HEK293 (cell line): ENCODE data around the gene RXYLT1.
"Not testable (repeated sequence)": the region's sequence is repeated elsewhere in the genome, so short reads cannot be mapped to it uniquely, and the experiment has no call there.

Source experiments
- CTCF ChIA-PET: fragments of 350-600 bp; formaldehyde crosslinking; extraction: SDS; loops from one replicate; lab custom pipeline; 2021; ENCODE audit warnings: antibody characterized with exemption; lab: Yijun Ruan, JAX
- POLR2A ChIA-PET: fragments of 300-600 bp; formaldehyde crosslinking; extraction: SDS; loops from one replicate; lab custom pipeline; 2020; ENCODE audit warnings: antibody characterized with exemption, inconsistent platforms; lab: Yijun Ruan, JAX
- H3K27ac ChIP-seq: fragments of 200-500 bp; sonication (Bioruptor generic); 2 replicates; pipeline ENCODE4 v1.5.1; 2014; ENCODE audit warnings: low read depth, low read length, control low read depth, inconsistent platforms; ENCODE audit errors: extremely low read depth
- H3K36me3 ChIP-seq, 2 experiments: fragments of 200-500 bp in 1 of 2; sonication (Bioruptor generic) in 1 of 2; 1 replicate in 1 of 2; 2 replicates in 1 of 2; pipeline ENCODE4 v1.5.1; 2014 to 2017; ENCODE audit warnings: inconsistent platforms in 2 of 2, low read length in 2 of 2; ENCODE audit not compliant: control insufficient read depth in 2 of 2, insufficient read depth in 1 of 2
- H3K4me1 ChIP-seq: fragments of 200-500 bp; sonication (Bioruptor generic); 2 replicates; pipeline ENCODE4 v1.5.1; 2014; ENCODE audit warnings: mild to moderate bottlenecking, low read length, inconsistent platforms; ENCODE audit not compliant: control insufficient read depth, insufficient read depth
- H3K4me3 ChIP-seq: 2 replicates; pipeline ENCODE4 v1.5.1; 2011; ENCODE audit warnings: low read depth, mild to moderate bottlenecking, control low read depth, low read length, moderate library complexity
- H3K9me3 ChIP-seq: fragments of 200-500 bp; sonication (Bioruptor generic); 2 replicates; pipeline ENCODE4 v1.5.1; 2014; ENCODE audit warnings: low read depth, low read length, inconsistent platforms; ENCODE audit not compliant: control insufficient read depth, insufficient read depth
- ZNF19 ChIP-seq: fragments of 450-650 bp; formaldehyde crosslinking; IDR thresholded peaks from 2 replicates; pipeline ENCODE4; 2016; ENCODE audit warnings: missing biosample characterization, missing genetic modification characterization, low read depth
- ZNF202 ChIP-seq: fragments of 450-650 bp; formaldehyde crosslinking; IDR thresholded peaks from 2 replicates; pipeline ENCODE4 v1.5.1; 2016; ENCODE audit warnings: missing biosample characterization, missing genetic modification characterization, borderline replicate concordance
- ZSCAN23 ChIP-seq: fragments of 450-650 bp; formaldehyde crosslinking; IDR thresholded peaks from 2 replicates; pipeline ENCODE4 v1.5.1; 2016; ENCODE audit warnings: missing biosample characterization, missing genetic modification characterization
- TF ChIP-seq, protein P1 (sequence below): fragments of 450-650 bp; formaldehyde crosslinking; conservative IDR thresholded peaks from 2 replicates; pipeline ENCODE4 v1.5.1; 2016; ENCODE audit warnings: low read depth, missing biosample characterization, missing genetic modification characterization
- TF ChIP-seq, protein P2 (sequence below): fragments of 450-650 bp; formaldehyde crosslinking; IDR thresholded peaks from 2 replicates; pipeline ENCODE4 v1.5.1; 2016; ENCODE audit warnings: missing biosample characterization, missing genetic modification characterization
- TF ChIP-seq, protein P3 (sequence below): fragments of 450-650 bp; formaldehyde crosslinking; IDR thresholded peaks from 2 replicates; pipeline ENCODE4 v1.5.1; 2016; ENCODE audit warnings: missing biosample characterization, missing genetic modification characterization, borderline replicate concordance
- TF ChIP-seq, protein P4 (sequence below): fragments of 450-650 bp; formaldehyde crosslinking; IDR thresholded peaks from 2 replicates; pipeline ENCODE4 v1.5.1; 2017; ENCODE audit warnings: missing biosample characterization, mild to moderate bottlenecking, missing genetic modification characterization, moderate library complexity
- TF ChIP-seq, protein P5 (sequence below): fragments of 450-650 bp; formaldehyde crosslinking; IDR thresholded peaks from 2 replicates; pipeline ENCODE4 v1.5.1; 2016; ENCODE audit warnings: missing biosample characterization, missing genetic modification characterization
- TF ChIP-seq, protein P6 (sequence below): fragments of 450-650 bp; formaldehyde crosslinking; IDR thresholded peaks from 2 replicates; pipeline ENCODE4 v1.5.1; 2016; ENCODE audit warnings: missing biosample characterization, missing genetic modification characterization

Gene RXYLT1

DNA sequence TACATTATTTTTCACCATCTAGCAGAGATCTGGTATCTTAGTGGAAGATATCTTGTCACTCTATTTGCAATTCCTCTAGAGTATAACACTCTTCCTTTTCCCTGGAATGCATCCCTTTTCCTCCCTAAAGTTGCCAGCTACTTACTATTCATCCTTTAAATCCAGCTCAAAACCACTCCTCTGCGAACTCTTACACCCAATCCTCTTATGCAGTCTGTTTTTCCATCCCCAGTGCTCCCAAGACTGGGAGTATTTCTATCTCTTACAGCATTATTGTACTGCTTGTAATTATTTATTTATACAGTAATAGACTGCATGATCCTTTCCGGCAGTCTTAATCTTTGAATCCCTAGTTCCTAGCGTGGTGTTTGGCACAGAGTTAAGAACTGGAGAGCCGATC lies 61.9 kb downstream of the RXYLT1 start (continued):
- TF ChIP-seq, protein P1, sequence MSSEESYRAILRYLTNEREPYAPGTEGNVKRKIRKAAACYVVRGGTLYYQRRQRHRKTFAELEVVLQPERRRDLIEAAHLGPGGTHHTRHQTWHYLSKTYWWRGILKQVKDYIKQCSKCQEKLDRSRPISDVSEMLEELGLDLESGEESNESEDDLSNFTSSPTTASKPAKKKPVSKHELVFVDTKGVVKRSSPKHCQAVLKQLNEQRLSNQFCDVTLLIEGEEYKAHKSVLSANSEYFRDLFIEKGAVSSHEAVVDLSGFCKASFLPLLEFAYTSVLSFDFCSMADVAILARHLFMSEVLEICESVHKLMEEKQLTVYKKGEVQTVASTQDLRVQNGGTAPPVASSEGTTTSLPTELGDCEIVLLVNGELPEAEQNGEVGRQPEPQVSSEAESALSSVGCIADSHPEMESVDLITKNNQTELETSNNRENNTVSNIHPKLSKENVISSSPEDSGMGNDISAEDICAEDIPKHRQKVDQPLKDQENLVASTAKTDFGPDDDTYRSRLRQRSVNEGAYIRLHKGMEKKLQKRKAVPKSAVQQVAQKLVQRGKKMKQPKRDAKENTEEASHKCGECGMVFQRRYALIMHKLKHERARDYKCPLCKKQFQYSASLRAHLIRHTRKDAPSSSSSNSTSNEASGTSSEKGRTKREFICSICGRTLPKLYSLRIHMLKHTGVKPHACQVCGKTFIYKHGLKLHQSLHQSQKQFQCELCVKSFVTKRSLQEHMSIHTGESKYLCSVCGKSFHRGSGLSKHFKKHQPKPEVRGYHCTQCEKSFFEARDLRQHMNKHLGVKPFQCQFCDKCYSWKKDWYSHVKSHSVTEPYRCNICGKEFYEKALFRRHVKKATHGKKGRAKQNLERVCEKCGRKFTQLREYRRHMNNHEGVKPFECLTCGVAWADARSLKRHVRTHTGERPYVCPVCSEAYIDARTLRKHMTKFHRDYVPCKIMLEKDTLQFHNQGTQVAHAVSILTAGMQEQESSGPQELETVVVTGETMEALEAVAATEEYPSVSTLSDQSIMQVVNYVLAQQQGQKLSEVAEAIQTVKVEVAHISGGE (tag by site-specific recombination), result no peak
- TF ChIP-seq, protein P2, sequence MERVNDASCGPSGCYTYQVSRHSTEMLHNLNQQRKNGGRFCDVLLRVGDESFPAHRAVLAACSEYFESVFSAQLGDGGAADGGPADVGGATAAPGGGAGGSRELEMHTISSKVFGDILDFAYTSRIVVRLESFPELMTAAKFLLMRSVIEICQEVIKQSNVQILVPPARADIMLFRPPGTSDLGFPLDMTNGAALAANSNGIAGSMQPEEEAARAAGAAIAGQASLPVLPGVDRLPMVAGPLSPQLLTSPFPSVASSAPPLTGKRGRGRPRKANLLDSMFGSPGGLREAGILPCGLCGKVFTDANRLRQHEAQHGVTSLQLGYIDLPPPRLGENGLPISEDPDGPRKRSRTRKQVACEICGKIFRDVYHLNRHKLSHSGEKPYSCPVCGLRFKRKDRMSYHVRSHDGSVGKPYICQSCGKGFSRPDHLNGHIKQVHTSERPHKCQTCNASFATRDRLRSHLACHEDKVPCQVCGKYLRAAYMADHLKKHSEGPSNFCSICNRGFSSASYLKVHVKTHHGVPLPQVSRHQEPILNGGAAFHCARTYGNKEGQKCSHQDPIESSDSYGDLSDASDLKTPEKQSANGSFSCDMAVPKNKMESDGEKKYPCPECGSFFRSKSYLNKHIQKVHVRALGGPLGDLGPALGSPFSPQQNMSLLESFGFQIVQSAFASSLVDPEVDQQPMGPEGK, result no peak
- TF ChIP-seq, protein P3, sequence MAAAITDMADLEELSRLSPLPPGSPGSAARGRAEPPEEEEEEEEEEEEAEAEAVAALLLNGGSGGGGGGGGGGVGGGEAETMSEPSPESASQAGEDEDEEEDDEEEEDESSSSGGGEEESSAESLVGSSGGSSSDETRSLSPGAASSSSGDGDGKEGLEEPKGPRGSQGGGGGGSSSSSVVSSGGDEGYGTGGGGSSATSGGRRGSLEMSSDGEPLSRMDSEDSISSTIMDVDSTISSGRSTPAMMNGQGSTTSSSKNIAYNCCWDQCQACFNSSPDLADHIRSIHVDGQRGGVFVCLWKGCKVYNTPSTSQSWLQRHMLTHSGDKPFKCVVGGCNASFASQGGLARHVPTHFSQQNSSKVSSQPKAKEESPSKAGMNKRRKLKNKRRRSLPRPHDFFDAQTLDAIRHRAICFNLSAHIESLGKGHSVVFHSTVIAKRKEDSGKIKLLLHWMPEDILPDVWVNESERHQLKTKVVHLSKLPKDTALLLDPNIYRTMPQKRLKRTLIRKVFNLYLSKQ (tag by site-specific recombination), result no peak
- no peak for TF ChIP-seq ZNF202 (tag by site-specific recombination)
- TF ChIP-seq, protein P4, sequence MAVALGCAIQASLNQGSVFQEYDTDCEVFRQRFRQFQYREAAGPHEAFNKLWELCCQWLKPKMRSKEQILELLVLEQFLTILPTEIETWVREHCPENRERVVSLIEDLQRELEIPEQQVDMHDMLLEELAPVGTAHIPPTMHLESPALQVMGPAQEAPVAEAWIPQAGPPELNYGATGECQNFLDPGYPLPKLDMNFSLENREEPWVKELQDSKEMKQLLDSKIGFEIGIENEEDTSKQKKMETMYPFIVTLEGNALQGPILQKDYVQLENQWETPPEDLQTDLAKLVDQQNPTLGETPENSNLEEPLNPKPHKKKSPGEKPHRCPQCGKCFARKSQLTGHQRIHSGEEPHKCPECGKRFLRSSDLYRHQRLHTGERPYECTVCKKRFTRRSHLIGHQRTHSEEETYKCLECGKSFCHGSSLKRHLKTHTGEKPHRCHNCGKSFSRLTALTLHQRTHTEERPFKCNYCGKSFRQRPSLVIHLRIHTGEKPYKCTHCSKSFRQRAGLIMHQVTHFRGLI (tag by site-specific recombination), result no peak
- TF ChIP-seq, protein P5, sequence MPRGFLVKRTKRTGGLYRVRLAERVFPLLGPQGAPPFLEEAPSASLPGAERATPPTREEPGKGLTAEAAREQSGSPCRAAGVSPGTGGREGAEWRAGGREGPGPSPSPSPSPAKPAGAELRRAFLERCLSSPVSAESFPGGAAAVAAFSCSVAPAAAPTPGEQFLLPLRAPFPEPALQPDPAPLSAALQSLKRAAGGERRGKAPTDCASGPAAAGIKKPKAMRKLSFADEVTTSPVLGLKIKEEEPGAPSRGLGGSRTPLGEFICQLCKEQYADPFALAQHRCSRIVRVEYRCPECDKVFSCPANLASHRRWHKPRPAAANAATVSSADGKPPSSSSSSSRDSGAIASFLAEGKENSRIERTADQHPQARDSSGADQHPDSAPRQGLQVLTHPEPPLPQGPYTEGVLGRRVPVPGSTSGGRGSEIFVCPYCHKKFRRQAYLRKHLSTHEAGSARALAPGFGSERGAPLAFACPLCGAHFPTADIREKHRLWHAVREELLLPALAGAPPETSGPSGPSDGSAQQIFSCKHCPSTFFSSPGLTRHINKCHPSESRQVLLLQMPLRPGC (tag by site-specific recombination), result no peak
- no peak for TF ChIP-seq ZNF19 (tag by site-specific recombination)
- no peak for TF ChIP-seq ZSCAN23
- TF ChIP-seq, all 188 proteins: peak for 0

DNA sequence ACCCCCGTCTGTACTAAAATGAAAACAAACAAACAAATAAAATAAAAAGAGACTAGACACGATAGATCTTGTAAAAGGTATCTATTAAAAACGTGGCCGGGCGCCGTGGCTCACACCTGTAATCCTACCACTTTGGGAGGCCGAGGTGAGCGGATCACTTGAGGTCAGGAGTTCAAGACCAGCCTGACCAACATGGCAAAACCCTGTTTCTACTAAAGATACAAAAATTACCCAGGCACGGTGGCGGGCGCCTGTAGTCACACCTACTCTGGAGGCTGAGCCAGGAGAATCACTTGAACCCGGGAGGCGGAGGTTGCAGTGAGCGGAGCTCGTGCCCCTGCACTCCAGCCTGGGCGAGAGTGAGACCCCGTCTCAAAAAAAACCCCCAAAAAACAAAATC lies 63.0 kb downstream of the RXYLT1 start:
- TF ChIP-seq, protein P6, sequence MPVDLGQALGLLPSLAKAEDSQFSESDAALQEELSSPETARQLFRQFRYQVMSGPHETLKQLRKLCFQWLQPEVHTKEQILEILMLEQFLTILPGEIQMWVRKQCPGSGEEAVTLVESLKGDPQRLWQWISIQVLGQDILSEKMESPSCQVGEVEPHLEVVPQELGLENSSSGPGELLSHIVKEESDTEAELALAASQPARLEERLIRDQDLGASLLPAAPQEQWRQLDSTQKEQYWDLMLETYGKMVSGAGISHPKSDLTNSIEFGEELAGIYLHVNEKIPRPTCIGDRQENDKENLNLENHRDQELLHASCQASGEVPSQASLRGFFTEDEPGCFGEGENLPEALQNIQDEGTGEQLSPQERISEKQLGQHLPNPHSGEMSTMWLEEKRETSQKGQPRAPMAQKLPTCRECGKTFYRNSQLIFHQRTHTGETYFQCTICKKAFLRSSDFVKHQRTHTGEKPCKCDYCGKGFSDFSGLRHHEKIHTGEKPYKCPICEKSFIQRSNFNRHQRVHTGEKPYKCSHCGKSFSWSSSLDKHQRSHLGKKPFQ (tag by site-specific recombination), result 0 out of 2 replicates have a peak, but pooled peaks have one; percentile 18
- TF ChIP-seq, all 188 proteins: peak for 1; not testable (repeated sequence) for 187
- H3K27ac ChIP-seq, POLR2A ChIA-PET, H3K9me3 ChIP-seq, H3K36me3 ChIP-seq, H3K4me1 ChIP-seq, H3K4me3 ChIP-seq: not testable (repeated sequence)
- CTCF ChIA-PET, result interaction anchor here (0.9 to 3.1 kb wide), 5 partner anchors 232 to 971 kb away, joined by 3 to 23 read pairs (median 5); no protein-coding TSS in a partner anchor
